GM21528 (cell line): ENCODE results near the gene CD274.
"Not testable (repeated sequence)": the region's sequence is repeated elsewhere in the genome, so short reads cannot be mapped to it uniquely, and the experiment has no call there.

ENCODE experiments used
- ATAC-seq: cut with Tn5 transposase; IDR thresholded peaks from one replicate; pipeline ENCODE4 v1.9.1; 2021; ENCODE audit warnings: mild to moderate bottlenecking, moderate library complexity; ENCODE audit not compliant: unreplicated experiment, low FRiP score

The CD274 gene

GRCh38 chr9:5493679-5494511 is 43.6 kb downstream of the CD274 start:
- peak; percentile 79 for ATAC-seq

- not testable (repeated sequence) for ATAC-seq
These were observed 44.4 kb downstream of the CD274 start for GRCh38 chr9:5494765-5495164.

- no peak for ATAC-seq
These were observed 48.8 kb downstream of the CD274 start for GRCh38 chr9:5499157-5499556.

- no peak for ATAC-seq
These were observed 49.6 kb downstream of the CD274 start for GRCh38 chr9:5499889-5500398.

GRCh38 chr9:5500441-5501235 is 50.3 kb downstream of the CD274 start:
- ATAC-seq = no peak

DNA sequence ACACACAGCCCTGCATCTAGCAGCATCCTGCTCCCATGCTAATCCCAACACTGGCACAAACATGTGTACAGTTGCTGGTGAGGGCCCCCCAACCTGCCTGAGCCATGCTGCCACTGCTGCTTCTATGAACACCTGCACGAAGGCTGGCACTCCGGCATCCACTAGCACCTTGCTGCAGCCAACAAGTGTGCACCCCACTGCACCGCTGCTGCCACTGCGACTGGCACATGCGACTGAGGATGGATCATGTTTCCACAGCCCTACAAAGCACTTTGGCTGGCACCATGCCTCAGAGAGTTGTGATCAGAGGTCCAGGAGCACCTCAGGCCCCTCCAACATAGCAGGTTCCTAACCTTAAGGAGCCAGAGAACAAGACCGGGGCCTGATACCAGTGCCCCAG is 52.2 kb downstream of the CD274 start:
- ATAC-seq = no peak

GRCh38 chr9:5509573-5509972 is 59.2 kb downstream of the CD274 start:
- no peak for ATAC-seq

GRCh38 chr9:5510360-5510931 is 60.1 kb downstream of the CD274 start, which contains the start of gene PDCD1LG2:
Gene PDCD1LG2, plus strand, starts transcription at chr9:5510531. Its CDS starts 12,016 bp downstream, at chr9:5522547.
- ATAC-seq = peak; percentile 66

DNA sequence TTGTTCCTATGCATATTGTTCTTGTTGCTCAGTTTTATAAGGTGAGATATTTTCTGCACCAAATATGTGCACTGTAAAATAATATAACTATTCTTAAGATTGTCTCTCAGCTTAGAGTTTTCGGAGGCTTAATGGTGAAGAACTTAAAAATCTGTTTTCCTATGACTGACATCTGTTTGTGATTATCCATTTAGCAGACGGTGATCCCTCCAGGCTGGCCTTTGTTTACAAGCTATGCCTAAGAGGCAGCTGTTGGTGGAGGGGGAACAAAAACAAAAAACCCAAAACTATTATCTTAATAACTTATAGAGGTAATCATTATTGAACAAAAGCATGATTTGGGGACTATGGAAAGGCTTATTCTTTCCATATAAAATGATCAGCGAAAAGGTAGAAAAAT is 60.6 kb downstream of the CD274 start:
- no peak for ATAC-seq

GRCh38 chr9:5511476-5511875 is 61.1 kb downstream of the CD274 start:
- ATAC-seq = no peak

- no peak for ATAC-seq
These were observed 61.7 kb downstream of the CD274 start for GRCh38 chr9:5511935-5512580.

GRCh38 chr9:5512658-5513452 is 62.5 kb downstream of the CD274 start:
- ATAC-seq = no peak

- ATAC-seq = no peak
These were observed 63.7 kb downstream of the CD274 start for GRCh38 chr9:5513966-5514616.

- no peak for ATAC-seq
These were observed 64.4 kb downstream of the CD274 start for GRCh38 chr9:5514617-5515260.

- no peak for ATAC-seq
These were observed 64.9 kb downstream of the CD274 start for GRCh38 chr9:5515261-5515650.

DNA sequence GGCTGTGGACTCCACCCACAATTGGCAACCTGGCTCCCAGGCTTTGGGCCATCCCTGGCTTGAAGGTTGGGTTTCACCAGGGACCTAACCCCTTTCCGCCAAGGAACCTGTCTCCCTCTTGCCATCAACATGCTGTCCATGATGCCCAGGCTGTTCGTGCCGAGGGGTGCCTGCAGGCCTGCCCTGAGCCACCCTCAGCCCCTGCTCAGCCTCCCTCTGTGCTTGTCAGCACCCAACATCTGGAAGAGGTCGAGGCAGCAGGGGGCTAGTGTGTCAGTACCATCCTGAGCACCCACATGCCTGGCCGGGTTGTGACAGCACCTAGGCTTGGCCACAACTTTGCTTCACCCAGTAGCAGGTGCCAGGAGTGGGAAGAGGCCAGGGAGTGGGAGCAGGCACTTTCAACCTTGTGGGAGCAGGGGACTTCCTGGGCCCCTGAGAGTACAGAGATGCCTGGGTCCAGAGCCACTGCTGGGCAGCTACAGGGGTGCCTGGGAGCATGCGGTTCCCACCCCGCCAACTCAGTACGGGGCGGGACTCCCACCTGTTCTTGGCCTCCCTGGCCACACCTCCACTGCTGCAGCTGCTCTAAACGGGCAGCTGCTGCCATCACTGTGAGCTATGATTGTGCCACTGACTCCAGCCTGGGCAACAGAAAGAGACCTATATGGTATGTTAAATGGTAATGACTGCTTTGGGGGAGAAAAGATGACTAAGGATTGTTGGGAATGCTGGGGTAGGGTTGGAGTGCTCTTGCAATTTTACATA is 66.3 kb downstream of the CD274 start:
- ATAC-seq = no peak

- peak; percentile 63 for ATAC-seq
These were observed 68.0 kb downstream of the CD274 start for GRCh38 chr9:5518171-5518936.
